ENCODE results near the gene TMEM235. TPM values are rescaled to one million over a fixed set of nuclear protein-coding genes. Genes with fewer than 3 reads are reported as not detected.

The TMEM235 gene
- total and polyA plus RNA-seq, 2 experiments from 2014 or later = not detected

- Histone ChIP-seq H3K4me3 (peak overlapping the region; percentile 43; the same call in 1 of the 2 replicates), H3F3A (replicated peaks; ENCODE audit: low read depth) (peaks cover 6% of the 10 kb centered on the region; the same call in 1 of the 2 replicates), H3K36me3 (ENCODE audit: insufficient read depth) (no peaks in the 10 kb centered on the region), H2AFZ (peak overlapping the region; percentile 97), H3K79me2 (replicated peaks; ENCODE audit: insufficient read depth) (no peaks in the 10 kb centered on the region), H3K4me2 (peak overlapping the region; percentile 80), H3K4me1 (ENCODE audit: insufficient read depth) (peaks cover 61% of the 10 kb centered on the region), H3K9me2 (ENCODE audit: insufficient read depth) (no peaks in the 10 kb centered on the region), H3K27me3 (ENCODE audit: insufficient read depth) (no peaks in the 10 kb centered on the region), H4K20me1 (replicated peaks; ENCODE audit: insufficient read depth) (no peaks in the 10 kb centered on the region), H3K27ac (ENCODE audit: low read depth) (no peak overlapping the region)
- no peak for TF ChIP-seq EZH2phosphoT487 (IDR thresholded peaks at IDR 0.05; ENCODE audit: unreplicated experiment)
- TF ChIP-seq NANOG (IDR thresholded peaks at IDR 0.05; ENCODE audit: borderline replicate concordance) = no peak
- H3K9me3 Mint-ChIP-seq = no peaks in the 10 kb centered on the region
- H3K27ac Mint-ChIP-seq = no peak overlapping the region
- H3K36me3 Mint-ChIP-seq (ENCODE audit: low read depth) = no peaks in the 10 kb centered on the region
- peaks cover 14% of the 10 kb centered on the region for H3K27me3 Mint-ChIP-seq (ENCODE audit: insufficient read depth, low read depth, poor library complexity)
- ATAC-seq (peak; percentile 5; the same call in 2 of the 3 replicates), DNase-seq (ENCODE audit: low spot score) (no peak)
- H3K4me3 Mint-ChIP-seq = no peak overlapping the region
- H3K4me1 Mint-ChIP-seq = peaks cover 70% of the 10 kb centered on the region
Observed at GRCh38 chr17:78269955-78270381, 38.5 kb downstream of the TMEM235 start.

DNA sequence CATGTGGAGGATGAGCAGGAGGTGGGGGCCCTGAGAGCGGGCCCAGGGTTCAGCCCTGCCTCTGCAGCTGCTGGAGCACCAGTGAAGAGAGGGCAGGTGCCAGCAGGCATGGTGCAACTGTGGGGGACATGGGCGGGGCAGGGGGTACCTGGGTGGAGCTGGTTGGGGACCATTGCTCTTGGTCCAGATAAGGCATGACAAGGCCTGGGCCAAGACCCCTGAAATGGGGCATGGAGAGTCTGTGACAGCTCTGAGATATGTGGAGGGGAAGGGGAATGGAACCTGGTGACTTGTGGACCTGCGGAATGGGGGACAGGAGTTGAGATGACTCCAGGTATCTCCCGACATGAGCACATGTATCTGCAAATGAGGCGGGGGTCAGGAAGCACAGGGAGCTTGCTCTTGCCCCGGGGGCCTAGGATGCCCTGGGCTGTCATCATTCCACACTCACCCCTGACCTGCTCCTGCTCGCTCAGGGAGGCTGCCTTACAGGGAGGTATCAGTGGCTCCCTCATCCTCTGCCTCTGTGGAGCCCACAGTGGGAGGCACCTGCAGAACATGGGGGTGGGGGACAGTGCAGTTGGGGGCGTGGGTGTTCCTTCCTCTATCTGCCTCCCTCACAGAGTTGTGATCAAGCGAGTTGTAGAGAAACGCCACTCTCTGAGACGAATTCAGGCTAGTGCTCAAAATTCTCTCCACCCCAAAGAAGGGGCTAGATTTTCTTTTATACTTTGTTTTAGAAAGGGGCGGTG, 40.2 kb downstream of the TMEM235 start:
- Histone ChIP-seq H3K27me3 (ENCODE audit: insufficient read depth) (no peaks in the 10 kb centered on the region), H3K4me1 (ENCODE audit: insufficient read depth) (peaks cover 57% of the 10 kb centered on the region), H3K4me2 (no peak overlapping the region), H3K79me2 (replicated peaks; ENCODE audit: insufficient read depth) (no peaks in the 10 kb centered on the region), H3K4me3 (no peak overlapping the region), H3K36me3 (ENCODE audit: insufficient read depth) (no peaks in the 10 kb centered on the region), H3K9me2 (ENCODE audit: insufficient read depth) (no peaks in the 10 kb centered on the region), H2AFZ (no peak overlapping the region), H3K27ac (ENCODE audit: low read depth) (no peak overlapping the region), H4K20me1 (replicated peaks; ENCODE audit: insufficient read depth) (no peaks in the 10 kb centered on the region), H3F3A (replicated peaks; ENCODE audit: low read depth) (peaks cover 6% of the 10 kb centered on the region; the same call in 1 of the 2 replicates)
- ATAC-seq (no peak), DNase-seq (ENCODE audit: low spot score) (no peak)
- Mint-ChIP-seq H3K4me1 (peaks cover 56% of the 10 kb centered on the region), H3K27ac (no peak overlapping the region), H3K36me3 (ENCODE audit: low read depth) (no peaks in the 10 kb centered on the region), H3K4me3 (no peak overlapping the region; the same call in 2 of the 3 replicates), H3K27me3 (ENCODE audit: insufficient read depth, low read depth, poor library complexity) (peaks cover 7% of the 10 kb centered on the region), H3K9me3 (no peaks in the 10 kb centered on the region)
- TF ChIP-seq ZNF114 (CRISPR knock-in tag; IDR thresholded peaks at IDR 0.05) (no peak), ETS1 (IDR thresholded peaks at IDR 0.05) (no peak), REST (IDR thresholded peaks at IDR 0.05; ENCODE audit: unreplicated experiment) (no peak), NANOG (IDR thresholded peaks at IDR 0.05; ENCODE audit: borderline replicate concordance) (no peak), JUNB (IDR thresholded peaks at IDR 0.05; ENCODE audit: unreplicated experiment) (no peak), CTCF (conservative IDR thresholded peaks at IDR 0.05; ENCODE audit: low read depth in 2 of 2) (no peak)
